Liver (tissue), 9 donors: ENCODE results near the gene CIBAR2. TPM values are rescaled to one million over a fixed set of nuclear protein-coding genes. Genes with fewer than 3 reads are reported as not detected.

ENCODE experiments used
- DNase-seq: peaks from one replicate; pipeline ENCODE4 v3.0.0-alpha.2; 2017; ENCODE audit warnings: low spot score
- H3K27ac ChIP-seq, 2 donors: one replicate each; pipeline ENCODE4 v1.7.0; 2013; ENCODE audit warnings: inconsistent platforms in 2 of 2, low read length in 2 of 2, control low read depth in 1 of 2, low read depth in 1 of 2, mild to moderate bottlenecking in 1 of 2
- H3K27me3 ChIP-seq, 4 donors: one replicate each; pipeline versions ENCODE4 v1.6.1 to v1.7.0; 2013; ENCODE audit warnings: low read length in 3 of 4, inconsistent platforms in 1 of 4, mild to moderate bottlenecking in 1 of 4, moderate library complexity in 1 of 4; ENCODE audit not compliant: control insufficient read depth in 4 of 4, insufficient read depth in 4 of 4
- H3K36me3 ChIP-seq, 4 donors: one replicate each; pipeline versions ENCODE4 v1.6.1 to v1.7.0; 2013; ENCODE audit warnings: low read length in 3 of 4, mild to moderate bottlenecking in 3 of 4, low read depth in 1 of 4, moderate library complexity in 1 of 4; ENCODE audit not compliant: control insufficient read depth in 4 of 4, insufficient read depth in 3 of 4
- H3K4me1 ChIP-seq, 4 donors: one replicate each; pipeline versions ENCODE4 v1.6.1 to v1.7.0; 2013; ENCODE audit warnings: low read length in 3 of 4, mild to moderate bottlenecking in 3 of 4, moderate library complexity in 1 of 4; ENCODE audit not compliant: control insufficient read depth in 4 of 4, insufficient read depth in 4 of 4
- H3K4me3 ChIP-seq, 3 donors: one replicate each; pipeline versions ENCODE4 v1.6.1 to v1.7.0; 2013; ENCODE audit warnings: low read length in 3 of 3, control low read depth in 1 of 3, low read depth in 1 of 3, mild to moderate bottlenecking in 1 of 3
- H3K9ac ChIP-seq, 2 donors: one replicate each; pipeline ENCODE4 v1.7.0; 2013; ENCODE audit warnings: low read length in 2 of 2, mild to moderate bottlenecking in 2 of 2, moderate library complexity in 2 of 2, control low read depth in 1 of 2, low read depth in 1 of 2
- H3K9me3 ChIP-seq, 4 donors: one replicate each; pipeline versions ENCODE4 v1.6.1 to v1.7.0; 2013; ENCODE audit warnings: low read length in 3 of 4; ENCODE audit not compliant: control insufficient read depth in 4 of 4
- EGR1 ChIP-seq, 2 donors: IDR thresholded peaks; 2 replicates each; pipeline ENCODE4 v1.6.1; 2016 to 2018; ENCODE audit warnings: antibody characterized with exemption in 2 of 2, low read depth in 2 of 2
- FOXA1 ChIP-seq: IDR thresholded peaks from 2 replicates; pipeline ENCODE4 v1.6.1; 2016; ENCODE audit warnings: antibody characterized with exemption
- GABPA ChIP-seq, 2 donors: IDR thresholded peaks in 1 of 2; conservative IDR thresholded peaks in 1 of 2; 2 replicates each; pipeline ENCODE4 v1.6.1; 2016; ENCODE audit warnings: antibody characterized with exemption in 2 of 2, mild to moderate bottlenecking in 1 of 2, moderate library complexity in 1 of 2
- HNF4A ChIP-seq, 2 donors: conservative IDR thresholded peaks; 2 replicates each; pipeline ENCODE4 v1.6.1; 2016; ENCODE audit warnings: antibody characterized with exemption in 2 of 2, mild to moderate bottlenecking in 2 of 2
- HNF4G ChIP-seq: IDR thresholded peaks from 2 replicates; pipeline ENCODE4 v1.6.1; 2016; ENCODE audit warnings: antibody characterized with exemption
- JUND ChIP-seq, 2 donors: IDR thresholded peaks; 2 replicates each; pipeline ENCODE4 v1.6.1; 2016; ENCODE audit warnings: antibody characterized with exemption in 2 of 2
- NR2F2 ChIP-seq: IDR thresholded peaks from 2 replicates; pipeline ENCODE4 v1.6.1; 2016; ENCODE audit warnings: antibody characterized with exemption
- RAD21 ChIP-seq, 2 donors: IDR thresholded peaks; 2 replicates each; pipeline ENCODE4 v1.6.1; 2016; ENCODE audit warnings: antibody characterized with exemption in 2 of 2, mild to moderate bottlenecking in 2 of 2
- RXRA ChIP-seq, 2 donors: IDR thresholded peaks; 2 replicates each; pipeline ENCODE4 v1.6.1; 2017 to 2018; ENCODE audit warnings: antibody characterized with exemption in 2 of 2, mild to moderate bottlenecking in 1 of 2
- SP1 ChIP-seq: IDR thresholded peaks from 2 replicates; pipeline ENCODE4 v1.6.1; 2018; ENCODE audit warnings: antibody characterized with exemption, mild to moderate bottlenecking
- TAF1 ChIP-seq: conservative IDR thresholded peaks from 2 replicates; pipeline ENCODE4 v1.6.1; 2016; ENCODE audit warnings: antibody characterized with exemption, mild to moderate bottlenecking
- YY1 ChIP-seq: IDR thresholded peaks from 2 replicates; pipeline ENCODE4 v1.6.1; 2016; ENCODE audit warnings: antibody characterized with exemption, mild to moderate bottlenecking
- WGBS: extraction: QIAGEN DNeasy Blood & Tissue Kit; methylation state at CpG from one replicate; pipeline ENCODE4 v1.1.7; 2013; 5-methylcytosine and 5-hydroxymethylcytosine counted together
- polyA plus RNA-seq, 2 donors: library from polyadenylated mRNA; stranded (reverse) in 1 of 2; unstranded in 1 of 2; fragments of 200-250 nt in 1 of 2; fragments of >200 nt in 1 of 2; fragmentation: Nextera tagmentation in 1 of 2; extraction: Ambion mirVana in 1 of 2; gene quantifications; one replicate each; pipeline versions ENCODE4 v1.2.1 to v1.2.3, GENCODE V29; 2013 to 2015
- total RNA-seq, 2 donors: library from RNA; depleted of rRNA; stranded (reverse); fragments of >200 nt; gene quantifications; one replicate each; pipeline ENCODE4 v1.2.3, GENCODE V29; 2014
- TF ChIP-seq, protein P1 (sequence below): IDR thresholded peaks from 2 replicates; pipeline ENCODE4 v1.6.1; 2016; ENCODE audit warnings: antibody characterized with exemption
- TF ChIP-seq, protein P2 (sequence below): fragments of 150-350 bp; IDR thresholded peaks from 2 replicates; pipeline ENCODE4 v1.5.1; 2017; ENCODE audit warnings: improper control_type of control experiment, low read depth, low read length; ENCODE audit not compliant: missing input control
- TF ChIP-seq, protein P3 (sequence below): IDR thresholded peaks from 2 replicates; pipeline ENCODE4 v1.6.1; 2016; ENCODE audit warnings: antibody characterized with exemption
- TF ChIP-seq, protein P4 (sequence below): IDR thresholded peaks from 2 replicates; pipeline ENCODE4 v1.6.1; 2016; ENCODE audit warnings: antibody characterized with exemption, mild to moderate bottlenecking
- TF ChIP-seq, protein P5 (sequence below): IDR thresholded peaks from 2 replicates; pipeline ENCODE4 v1.6.1; 2016; ENCODE audit warnings: antibody characterized with exemption
- donor health status: healthy.
- donor health status: healthy.
- donor health status: healthy.
- donor health status: healthy.
- donor health status: healthy.

Gene CIBAR2
- total and polyA plus RNA-seq, 4 donors, result not detected

DNA sequence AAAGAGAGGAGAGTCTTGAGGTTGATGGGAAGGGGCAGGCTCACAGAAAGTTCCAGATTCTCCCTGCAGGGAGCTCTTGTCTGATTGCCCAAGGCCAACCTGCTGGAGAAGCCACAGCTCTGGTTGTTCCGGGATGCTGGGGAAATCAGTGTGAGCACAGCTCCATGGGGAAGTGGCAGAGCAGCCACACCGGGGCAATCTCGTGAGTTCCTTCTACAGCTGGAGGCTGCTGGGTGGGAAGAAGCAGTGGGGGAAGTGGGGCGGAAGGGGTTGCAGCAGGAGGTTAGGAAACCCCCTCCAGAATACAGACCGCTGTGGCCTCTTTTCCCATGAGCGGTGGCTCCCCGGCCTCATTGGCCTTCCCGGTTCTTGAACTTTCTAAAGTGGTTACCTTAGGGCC, 50.7 kb downstream of the CIBAR2 start:
- no peak overlapping the region for H3K9ac ChIP-seq
- 87% methylated on average over 8 of the region's 8 CpGs for WGBS
- H3K27me3 ChIP-seq, result no peaks in the 10 kb centered on the region
- no peak for DNase-seq
- H3K4me3 ChIP-seq, result no peak overlapping the region
- H3K27ac ChIP-seq, result no peak overlapping the region
- H3K36me3 ChIP-seq, result no peaks in the 10 kb centered on the region
- peaks cover 0 to 4% (median 2%) of the 10 kb centered on the region in 4 donors for H3K4me1 ChIP-seq
- TF ChIP-seq, protein P1, sequence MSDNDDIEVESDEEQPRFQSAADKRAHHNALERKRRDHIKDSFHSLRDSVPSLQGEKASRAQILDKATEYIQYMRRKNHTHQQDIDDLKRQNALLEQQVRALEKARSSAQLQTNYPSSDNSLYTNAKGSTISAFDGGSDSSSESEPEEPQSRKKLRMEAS, result no peak
- TF ChIP-seq EGR1 (IDR thresholded peaks at IDR 0.05; ENCODE audit: low read depth in 2 of 2), result no peak
- TF ChIP-seq GABPA (IDR thresholded peaks at IDR 0.05 in 1 of 2, conservative IDR thresholded peaks at IDR 0.05 in 1 of 2), result no peak
- no peak for TF ChIP-seq JUND (IDR thresholded peaks at IDR 0.05)
- no peak for TF ChIP-seq HNF4A (conservative IDR thresholded peaks at IDR 0.05)
- TF ChIP-seq, protein P2, sequence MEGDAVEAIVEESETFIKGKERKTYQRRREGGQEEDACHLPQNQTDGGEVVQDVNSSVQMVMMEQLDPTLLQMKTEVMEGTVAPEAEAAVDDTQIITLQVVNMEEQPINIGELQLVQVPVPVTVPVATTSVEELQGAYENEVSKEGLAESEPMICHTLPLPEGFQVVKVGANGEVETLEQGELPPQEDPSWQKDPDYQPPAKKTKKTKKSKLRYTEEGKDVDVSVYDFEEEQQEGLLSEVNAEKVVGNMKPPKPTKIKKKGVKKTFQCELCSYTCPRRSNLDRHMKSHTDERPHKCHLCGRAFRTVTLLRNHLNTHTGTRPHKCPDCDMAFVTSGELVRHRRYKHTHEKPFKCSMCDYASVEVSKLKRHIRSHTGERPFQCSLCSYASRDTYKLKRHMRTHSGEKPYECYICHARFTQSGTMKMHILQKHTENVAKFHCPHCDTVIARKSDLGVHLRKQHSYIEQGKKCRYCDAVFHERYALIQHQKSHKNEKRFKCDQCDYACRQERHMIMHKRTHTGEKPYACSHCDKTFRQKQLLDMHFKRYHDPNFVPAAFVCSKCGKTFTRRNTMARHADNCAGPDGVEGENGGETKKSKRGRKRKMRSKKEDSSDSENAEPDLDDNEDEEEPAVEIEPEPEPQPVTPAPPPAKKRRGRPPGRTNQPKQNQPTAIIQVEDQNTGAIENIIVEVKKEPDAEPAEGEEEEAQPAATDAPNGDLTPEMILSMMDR, result no peak
- TF ChIP-seq YY1, result no peak
- no peak for TF ChIP-seq NR2F2
- TF ChIP-seq SP1, result no peak
- no peaks in the 10 kb centered on the region for H3K9me3 ChIP-seq

DNA sequence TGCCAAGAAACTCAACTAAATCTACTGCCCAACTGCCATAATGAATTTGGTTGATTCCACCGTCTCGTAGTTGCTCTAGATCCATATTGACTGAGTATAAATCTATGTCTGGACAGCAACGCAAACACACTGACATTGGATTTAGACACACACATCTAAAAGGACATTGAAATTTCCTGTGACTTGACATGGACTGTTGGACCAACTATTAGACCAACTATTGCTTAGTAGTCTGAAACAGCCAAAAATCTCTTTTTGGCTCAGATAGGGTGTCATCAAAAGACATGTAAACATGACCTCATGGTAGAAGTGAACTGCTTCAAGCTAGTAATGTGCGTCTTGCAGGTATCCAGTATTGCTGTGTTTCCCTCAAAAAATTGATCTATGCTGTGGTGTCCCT, 53.4 kb downstream of the CIBAR2 start:
- no peak overlapping the region for H3K27ac ChIP-seq
- 48% methylated on average over 4 of the region's 4 CpGs for WGBS
- H3K4me3 ChIP-seq, result no peak overlapping the region
- no peak for DNase-seq
- no peaks in the 10 kb centered on the region for H3K9me3 ChIP-seq
- H3K4me1 ChIP-seq, result peaks cover 0 to 15% (median 8%) of the 10 kb centered on the region in 4 donors
- TF ChIP-seq FOXA1, result no peak
- peak in 1 of 2 donors; percentile 75 for TF ChIP-seq RXRA (IDR thresholded peaks at IDR 0.05)
- peak; percentile 68 for TF ChIP-seq SP1
- TF ChIP-seq, protein P3, sequence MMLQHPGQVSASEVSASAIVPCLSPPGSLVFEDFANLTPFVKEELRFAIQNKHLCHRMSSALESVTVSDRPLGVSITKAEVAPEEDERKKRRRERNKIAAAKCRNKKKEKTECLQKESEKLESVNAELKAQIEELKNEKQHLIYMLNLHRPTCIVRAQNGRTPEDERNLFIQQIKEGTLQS, result no peak
- peak in 1 of 2 donors; percentile 24 for TF ChIP-seq JUND (IDR thresholded peaks at IDR 0.05)
- TF ChIP-seq GABPA (IDR thresholded peaks at IDR 0.05 in 1 of 2, conservative IDR thresholded peaks at IDR 0.05 in 1 of 2), result no peak
- peak; percentile 49 to 85 for TF ChIP-seq HNF4A (conservative IDR thresholded peaks at IDR 0.05)
- TF ChIP-seq, protein P1, result no peak
- peak; percentile 32 for TF ChIP-seq HNF4G
- peak in 1 of 2 donors; percentile 12 for TF ChIP-seq RAD21 (IDR thresholded peaks at IDR 0.05)
- no peaks in the 10 kb centered on the region for H3K36me3 ChIP-seq
- no peak overlapping the region for H3K9ac ChIP-seq
- no peaks in the 10 kb centered on the region for H3K27me3 ChIP-seq

DNA sequence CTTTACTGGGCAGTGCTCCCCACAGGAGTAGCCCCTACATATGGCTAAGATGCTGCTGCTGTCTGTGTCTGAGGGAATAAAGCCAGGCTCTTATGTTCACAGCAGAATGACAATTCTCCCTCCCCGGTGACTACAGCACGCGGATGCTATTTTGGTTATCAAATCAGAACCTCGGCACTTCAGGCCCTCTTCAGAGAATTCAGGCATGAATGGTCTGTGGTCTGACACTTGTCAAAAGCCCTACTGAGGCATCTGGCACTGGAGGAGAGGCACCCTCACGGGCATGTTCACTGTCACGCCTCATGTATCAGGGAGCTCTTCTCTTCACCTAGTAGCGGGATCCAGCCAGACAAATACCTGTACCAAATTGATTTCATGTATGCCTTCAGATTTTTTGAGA, 54.3 kb downstream of the CIBAR2 start:
- WGBS, result 95% methylated on average over 7 of the region's 7 CpGs
- H3K27me3 ChIP-seq, result no peaks in the 10 kb centered on the region
- H3K36me3 ChIP-seq, result no peaks in the 10 kb centered on the region
- DNase-seq, result no peak
- H3K4me3 ChIP-seq, result no peak overlapping the region
- no peak overlapping the region for H3K27ac ChIP-seq
- peaks cover 0 to 15% (median 8%) of the 10 kb centered on the region in 4 donors for H3K4me1 ChIP-seq
- no peak overlapping the region for H3K9ac ChIP-seq
- no peaks in the 10 kb centered on the region for H3K9me3 ChIP-seq
- TF ChIP-seq RAD21 (IDR thresholded peaks at IDR 0.05) (no peak), FOXA1 (no peak), JUND (IDR thresholded peaks at IDR 0.05) (no peak), GABPA (IDR thresholded peaks at IDR 0.05 in 1 of 2, conservative IDR thresholded peaks at IDR 0.05 in 1 of 2) (no peak), NR2F2 (no peak), SP1 (no peak), YY1 (no peak), EGR1 (IDR thresholded peaks at IDR 0.05; ENCODE audit: low read depth in 2 of 2) (no peak), TAF1 (no peak), HNF4A (conservative IDR thresholded peaks at IDR 0.05) (no peak)
- TF ChIP-seq, protein P3, result no peak
- TF ChIP-seq, protein P4, sequence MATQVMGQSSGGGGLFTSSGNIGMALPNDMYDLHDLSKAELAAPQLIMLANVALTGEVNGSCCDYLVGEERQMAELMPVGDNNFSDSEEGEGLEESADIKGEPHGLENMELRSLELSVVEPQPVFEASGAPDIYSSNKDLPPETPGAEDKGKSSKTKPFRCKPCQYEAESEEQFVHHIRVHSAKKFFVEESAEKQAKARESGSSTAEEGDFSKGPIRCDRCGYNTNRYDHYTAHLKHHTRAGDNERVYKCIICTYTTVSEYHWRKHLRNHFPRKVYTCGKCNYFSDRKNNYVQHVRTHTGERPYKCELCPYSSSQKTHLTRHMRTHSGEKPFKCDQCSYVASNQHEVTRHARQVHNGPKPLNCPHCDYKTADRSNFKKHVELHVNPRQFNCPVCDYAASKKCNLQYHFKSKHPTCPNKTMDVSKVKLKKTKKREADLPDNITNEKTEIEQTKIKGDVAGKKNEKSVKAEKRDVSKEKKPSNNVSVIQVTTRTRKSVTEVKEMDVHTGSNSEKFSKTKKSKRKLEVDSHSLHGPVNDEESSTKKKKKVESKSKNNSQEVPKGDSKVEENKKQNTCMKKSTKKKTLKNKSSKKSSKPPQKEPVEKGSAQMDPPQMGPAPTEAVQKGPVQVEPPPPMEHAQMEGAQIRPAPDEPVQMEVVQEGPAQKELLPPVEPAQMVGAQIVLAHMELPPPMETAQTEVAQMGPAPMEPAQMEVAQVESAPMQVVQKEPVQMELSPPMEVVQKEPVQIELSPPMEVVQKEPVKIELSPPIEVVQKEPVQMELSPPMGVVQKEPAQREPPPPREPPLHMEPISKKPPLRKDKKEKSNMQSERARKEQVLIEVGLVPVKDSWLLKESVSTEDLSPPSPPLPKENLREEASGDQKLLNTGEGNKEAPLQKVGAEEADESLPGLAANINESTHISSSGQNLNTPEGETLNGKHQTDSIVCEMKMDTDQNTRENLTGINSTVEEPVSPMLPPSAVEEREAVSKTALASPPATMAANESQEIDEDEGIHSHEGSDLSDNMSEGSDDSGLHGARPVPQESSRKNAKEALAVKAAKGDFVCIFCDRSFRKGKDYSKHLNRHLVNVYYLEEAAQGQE, result no peak
- TF ChIP-seq, protein P1, result no peak
- TF ChIP-seq, protein P5, sequence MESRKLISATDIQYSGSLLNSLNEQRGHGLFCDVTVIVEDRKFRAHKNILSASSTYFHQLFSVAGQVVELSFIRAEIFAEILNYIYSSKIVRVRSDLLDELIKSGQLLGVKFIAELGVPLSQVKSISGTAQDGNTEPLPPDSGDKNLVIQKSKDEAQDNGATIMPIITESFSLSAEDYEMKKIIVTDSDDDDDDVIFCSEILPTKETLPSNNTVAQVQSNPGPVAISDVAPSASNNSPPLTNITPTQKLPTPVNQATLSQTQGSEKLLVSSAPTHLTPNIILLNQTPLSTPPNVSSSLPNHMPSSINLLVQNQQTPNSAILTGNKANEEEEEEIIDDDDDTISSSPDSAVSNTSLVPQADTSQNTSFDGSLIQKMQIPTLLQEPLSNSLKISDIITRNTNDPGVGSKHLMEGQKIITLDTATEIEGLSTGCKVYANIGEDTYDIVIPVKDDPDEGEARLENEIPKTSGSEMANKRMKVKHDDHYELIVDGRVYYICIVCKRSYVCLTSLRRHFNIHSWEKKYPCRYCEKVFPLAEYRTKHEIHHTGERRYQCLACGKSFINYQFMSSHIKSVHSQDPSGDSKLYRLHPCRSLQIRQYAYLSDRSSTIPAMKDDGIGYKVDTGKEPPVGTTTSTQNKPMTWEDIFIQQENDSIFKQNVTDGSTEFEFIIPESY, result no peak
